ENCODE data around the gene GALK2. TPM values are rescaled to one million over a fixed set of nuclear protein-coding genes. Genes with fewer than 3 reads are reported as not detected.

The GALK2 gene
- total RNA-seq, 4 donors from 2014 or later = 34.5 to 56.6 (median 47.4) TPM

- H3K4me3 ChIP-seq = no peak overlapping the region
- H3K9me3 ChIP-seq = no peaks in the 10 kb centered on the region
- peaks cover 0 to 13% (median 0%) of the 10 kb centered on the region in 4 donors for H3K4me1 ChIP-seq
- peaks cover 0 to 30% (median 0%) of the 10 kb centered on the region in 3 donors for H3K36me3 ChIP-seq
- no peak for TF ChIP-seq EP300 (IDR thresholded peaks at IDR 0.05)
- TF ChIP-seq, protein P1, sequence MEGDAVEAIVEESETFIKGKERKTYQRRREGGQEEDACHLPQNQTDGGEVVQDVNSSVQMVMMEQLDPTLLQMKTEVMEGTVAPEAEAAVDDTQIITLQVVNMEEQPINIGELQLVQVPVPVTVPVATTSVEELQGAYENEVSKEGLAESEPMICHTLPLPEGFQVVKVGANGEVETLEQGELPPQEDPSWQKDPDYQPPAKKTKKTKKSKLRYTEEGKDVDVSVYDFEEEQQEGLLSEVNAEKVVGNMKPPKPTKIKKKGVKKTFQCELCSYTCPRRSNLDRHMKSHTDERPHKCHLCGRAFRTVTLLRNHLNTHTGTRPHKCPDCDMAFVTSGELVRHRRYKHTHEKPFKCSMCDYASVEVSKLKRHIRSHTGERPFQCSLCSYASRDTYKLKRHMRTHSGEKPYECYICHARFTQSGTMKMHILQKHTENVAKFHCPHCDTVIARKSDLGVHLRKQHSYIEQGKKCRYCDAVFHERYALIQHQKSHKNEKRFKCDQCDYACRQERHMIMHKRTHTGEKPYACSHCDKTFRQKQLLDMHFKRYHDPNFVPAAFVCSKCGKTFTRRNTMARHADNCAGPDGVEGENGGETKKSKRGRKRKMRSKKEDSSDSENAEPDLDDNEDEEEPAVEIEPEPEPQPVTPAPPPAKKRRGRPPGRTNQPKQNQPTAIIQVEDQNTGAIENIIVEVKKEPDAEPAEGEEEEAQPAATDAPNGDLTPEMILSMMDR (IDR thresholded peaks at IDR 0.05) = no peak
- no peak for TF ChIP-seq POLR2A (IDR thresholded peaks at IDR 0.05)
- H3K27ac ChIP-seq = no peak overlapping the region
- no peak for DNase-seq (ENCODE audit: low spot score in 2 of 2)
- H3K27me3 ChIP-seq = no peaks in the 10 kb centered on the region
Observed at GRCh38 chr15:49309889-49310288, 139.8 kb downstream of the GALK2 start.

GRCh38 chr15:49313650-49314049 is 143.6 kb downstream of the GALK2 start:
- WGBS, 2 donors = 96 to 100% methylated on average over 1 of the region's 1 CpG
- H3K27me3 ChIP-seq = no peaks in the 10 kb centered on the region

GRCh38 chr15:49314716-49315115 is 144.7 kb downstream of the GALK2 start:
- no peak for DNase-seq (ENCODE audit: low spot score in 2 of 2)
- Histone ChIP-seq H3K9me3 (no peaks in the 10 kb centered on the region), H3K4me3 (no peak overlapping the region), H3K36me3 (peaks cover 0 to 23% (median 0%) of the 10 kb centered on the region in 3 donors), H3K4me1 (peaks cover 0 to 21% (median 0%) of the 10 kb centered on the region in 4 donors), H3K27ac (no peak overlapping the region), H3K27me3 (no peaks in the 10 kb centered on the region)
- no peak for TF ChIP-seq EP300 (IDR thresholded peaks at IDR 0.05)
- TF ChIP-seq, protein P1 (IDR thresholded peaks at IDR 0.05) = no peak
- WGBS, 2 donors = 73 to 78% methylated on average over 1 of the region's 1 CpG

More at GRCh38 chr15:49313650-49314049, 143.6 kb downstream of the GALK2 start:
- Histone ChIP-seq H3K9me3 (no peaks in the 10 kb centered on the region), H3K36me3 (peaks cover 0 to 17% (median 0%) of the 10 kb centered on the region in 3 donors), H3K4me3 (no peak overlapping the region), H3K4me1 (peaks cover 0 to 21% (median 0%) of the 10 kb centered on the region in 4 donors), H3K27ac (no peak overlapping the region)
- no peak for DNase-seq (ENCODE audit: low spot score in 2 of 2)
- TF ChIP-seq, protein P1 (IDR thresholded peaks at IDR 0.05) = no peak
- TF ChIP-seq POLR2A (IDR thresholded peaks at IDR 0.05) (no peak), EP300 (IDR thresholded peaks at IDR 0.05) (no peak)

- 34 to 47% methylated on average over 2 of the region's 2 CpGs for WGBS, 2 donors
- no peaks in the 10 kb centered on the region for H3K9me3 ChIP-seq
- no peak overlapping the region for H3K4me3 ChIP-seq
- TF ChIP-seq, protein P1 (IDR thresholded peaks at IDR 0.05) = no peak
- TF ChIP-seq EP300 (IDR thresholded peaks at IDR 0.05) (no peak), POLR2A (IDR thresholded peaks at IDR 0.05) (no peak)
- no peaks in the 10 kb centered on the region for H3K27me3 ChIP-seq
- H3K27ac ChIP-seq = no peak overlapping the region
- peaks cover 0 to 21% (median 0%) of the 10 kb centered on the region in 4 donors for H3K4me1 ChIP-seq
- no peak for DNase-seq (ENCODE audit: low spot score in 2 of 2)
- peaks cover 0 to 29% (median 0%) of the 10 kb centered on the region in 3 donors for H3K36me3 ChIP-seq
Observed at GRCh38 chr15:49315391-49315823, 145.4 kb downstream of the GALK2 start.

DNA sequence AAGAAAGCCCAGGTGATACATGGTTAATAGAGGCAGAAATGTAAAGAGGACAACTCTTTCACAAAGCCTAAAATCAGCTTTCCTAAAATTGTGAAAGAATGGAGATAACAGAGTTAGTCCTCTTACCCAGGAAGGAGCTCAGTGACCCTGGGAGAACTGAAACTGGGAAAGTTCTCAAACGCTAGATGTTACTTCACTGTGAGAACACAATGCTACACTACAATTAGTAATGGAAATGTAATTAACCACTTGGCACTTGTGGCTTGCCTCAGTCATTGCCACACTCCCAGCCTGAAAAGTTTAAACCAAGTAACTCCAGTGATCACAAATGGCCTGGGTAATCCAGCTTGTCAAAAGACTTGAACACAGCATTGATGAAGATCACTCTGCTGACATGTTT is 150.3 kb downstream of the GALK2 start:
- TF ChIP-seq, protein P1 (IDR thresholded peaks at IDR 0.05) = no peak
- TF ChIP-seq EP300 (IDR thresholded peaks at IDR 0.05) (no peak), POLR2A (IDR thresholded peaks at IDR 0.05) (no peak)
- DNase-seq (ENCODE audit: low spot score in 2 of 2) = no peak
- 72 to 79% methylated on average over 1 of the region's 1 CpG for WGBS, 2 donors
- Histone ChIP-seq H3K4me3 (no peak overlapping the region), H3K27me3 (no peaks in the 10 kb centered on the region), H3K9me3 (no peaks in the 10 kb centered on the region), H3K36me3 (peaks cover 0 to 30% (median 0%) of the 10 kb centered on the region in 3 donors), H3K27ac (no peak overlapping the region), H3K4me1 (peaks cover 0 to 4% (median 0%) of the 10 kb centered on the region in 4 donors)

All from tibial nerve (tissue), 4 donors.